ENCODE results near the gene TBCK.

Gene TBCK

DNA sequence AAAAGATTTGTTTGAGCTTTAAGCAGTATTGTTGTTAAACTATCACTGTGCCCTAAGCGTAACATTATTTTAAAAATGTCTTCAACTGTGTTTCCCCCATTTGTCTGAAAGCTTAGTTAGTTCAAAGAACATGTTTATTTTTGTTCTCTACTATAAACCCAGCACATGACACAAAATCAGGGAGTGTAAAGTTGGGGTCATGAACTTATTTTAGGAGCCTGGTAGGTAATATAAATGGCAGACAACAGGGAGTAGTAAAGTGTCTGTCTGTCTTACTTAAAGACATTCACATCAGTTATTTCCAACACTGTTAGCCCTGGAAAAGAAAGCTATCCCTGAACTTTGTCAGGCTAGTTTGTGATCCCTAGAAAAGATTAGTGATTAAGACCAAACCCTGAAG, 4.2 kb upstream of the TBCK start:
- DNase-seq = no peak

DNA sequence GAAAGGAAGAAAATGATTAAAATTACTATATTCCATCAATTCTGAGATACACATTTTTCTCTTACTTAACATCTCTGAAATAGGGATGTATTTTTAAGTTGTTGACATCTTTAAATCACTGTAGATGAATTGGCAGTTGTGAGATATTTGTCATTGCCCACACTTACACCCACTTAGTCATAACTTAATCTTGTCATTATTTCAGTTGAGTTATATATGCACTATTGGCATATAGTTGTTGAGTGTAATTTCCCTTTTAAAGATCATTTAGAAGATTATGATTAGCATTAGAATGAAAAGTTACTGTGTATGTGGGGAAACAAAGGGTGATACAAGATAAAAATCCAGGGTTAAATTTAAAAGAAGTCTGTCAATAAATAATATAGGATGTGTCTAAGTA, 2.5 kb upstream of the TBCK start:
- no peak for DNase-seq

DNA sequence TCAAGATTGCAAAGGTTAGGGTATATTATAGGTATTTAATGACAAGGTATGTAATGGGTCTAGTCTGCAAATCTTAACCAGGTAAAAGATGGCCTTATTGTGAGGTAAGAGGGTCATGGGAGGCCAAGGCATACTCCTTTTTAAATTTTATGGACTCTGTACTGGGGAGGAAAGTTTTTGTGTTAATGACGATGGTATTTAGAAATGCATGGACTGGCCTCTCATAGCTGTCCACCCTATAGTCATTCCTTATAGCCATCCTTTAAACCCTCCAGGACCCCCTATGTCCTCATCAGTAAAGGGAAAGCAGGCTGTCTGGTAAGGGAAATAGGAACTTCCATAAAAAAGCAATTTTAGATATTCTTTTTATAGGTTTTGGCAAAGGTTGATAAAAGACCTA, 1.8 kb upstream of the TBCK start:
- DNase-seq = no peak

DNA sequence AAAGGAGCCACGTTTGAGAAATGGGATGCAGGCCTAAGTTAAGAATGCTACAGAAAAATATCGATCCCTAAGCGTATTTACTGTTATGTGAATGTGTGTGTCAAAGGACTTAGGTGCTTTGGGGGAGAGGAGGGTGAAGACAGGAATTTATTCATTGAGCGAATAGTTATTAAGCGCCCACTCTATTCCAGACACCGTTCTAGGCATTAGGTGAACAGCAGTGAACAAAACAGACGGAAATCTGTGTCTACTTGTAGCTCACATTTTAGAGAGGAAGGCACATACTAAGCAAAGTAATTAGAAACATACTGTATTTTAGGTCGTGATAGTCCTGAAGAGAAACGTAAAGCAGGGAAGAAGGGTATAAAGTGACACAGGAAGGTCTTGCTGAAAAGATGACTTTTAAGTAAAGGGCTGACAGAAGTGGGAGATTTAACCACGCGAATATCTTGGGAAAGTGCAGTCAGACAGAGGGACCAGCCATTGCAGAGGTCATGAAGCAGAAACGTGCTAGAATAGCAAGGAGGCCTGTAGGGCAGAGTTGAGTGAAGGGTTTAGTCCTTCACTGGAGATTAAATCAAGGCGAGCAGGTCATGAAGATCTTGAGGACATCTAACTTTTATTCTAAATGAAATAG, 882 bp upstream of the TBCK start:
- peak; percentile 13 for DNase-seq

DNA sequence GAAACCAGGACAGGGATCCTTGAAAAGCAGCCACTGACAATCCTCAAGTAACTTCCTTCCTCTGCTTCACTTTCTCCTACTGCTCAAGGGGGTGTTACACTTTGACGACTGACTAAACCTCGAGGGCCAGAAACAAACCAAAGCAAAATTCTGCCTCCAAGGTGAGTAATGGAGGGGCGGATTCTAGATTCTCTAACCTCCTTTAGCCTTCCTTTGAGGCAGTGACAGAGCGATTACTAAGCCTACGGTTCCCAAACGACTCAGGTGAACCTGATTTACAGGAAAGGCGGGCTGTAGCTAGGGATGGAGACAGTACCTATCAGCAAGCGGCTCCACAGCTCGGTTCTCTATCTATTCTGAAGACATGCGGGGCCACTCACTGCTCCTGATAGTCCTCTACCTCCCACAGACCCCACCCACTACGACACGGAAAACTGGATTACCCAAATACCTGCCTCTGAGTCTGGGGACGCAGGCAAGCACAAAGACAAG, 487 bp downstream of the TBCK start:
- no peak for DNase-seq

DNA sequence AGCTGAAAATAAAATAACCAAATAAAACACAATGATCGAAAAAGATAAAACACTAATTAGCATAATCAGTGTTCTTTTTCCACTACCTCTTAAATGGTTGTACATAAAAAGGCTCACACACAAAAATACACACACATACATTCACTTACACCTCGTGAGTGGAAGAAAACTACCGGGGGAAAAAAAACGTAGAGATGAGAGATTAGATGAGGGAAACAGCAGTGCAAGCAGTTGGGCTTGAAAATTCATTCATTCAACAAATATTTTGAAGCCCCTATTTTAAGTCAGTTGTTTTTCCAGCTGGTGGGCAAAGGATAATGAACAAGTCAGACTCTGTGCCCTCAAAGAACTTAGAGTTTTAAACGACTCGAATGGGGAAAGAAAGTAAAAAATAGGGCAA, 1.0 kb downstream of the TBCK start:
- DNase-seq = no peak

DNA sequence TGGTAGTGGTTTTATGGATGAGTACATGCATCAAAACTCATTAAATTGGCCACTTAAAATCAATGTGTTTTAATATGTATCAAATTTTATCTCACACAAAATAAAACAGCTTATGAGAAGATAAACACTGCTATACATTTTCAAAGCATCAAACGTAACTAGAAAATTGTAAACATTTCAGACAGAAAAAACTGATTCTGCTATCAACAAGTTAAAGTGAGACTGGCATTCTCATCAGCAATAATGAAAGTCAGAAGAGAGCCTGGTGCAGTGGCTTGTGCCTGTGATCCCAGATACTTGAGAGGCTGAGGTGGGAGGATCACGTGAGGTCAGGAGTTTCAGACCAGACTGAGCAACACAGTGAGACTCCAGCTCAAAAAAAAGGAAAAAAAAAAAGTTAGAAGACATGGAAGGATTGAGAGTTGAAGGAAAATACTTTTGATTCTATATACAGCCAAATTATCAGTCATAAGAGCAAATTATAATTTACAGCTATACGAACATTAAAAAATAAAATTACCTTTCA, 2.9 kb downstream of the TBCK start:
- no peak for DNase-seq

DNA sequence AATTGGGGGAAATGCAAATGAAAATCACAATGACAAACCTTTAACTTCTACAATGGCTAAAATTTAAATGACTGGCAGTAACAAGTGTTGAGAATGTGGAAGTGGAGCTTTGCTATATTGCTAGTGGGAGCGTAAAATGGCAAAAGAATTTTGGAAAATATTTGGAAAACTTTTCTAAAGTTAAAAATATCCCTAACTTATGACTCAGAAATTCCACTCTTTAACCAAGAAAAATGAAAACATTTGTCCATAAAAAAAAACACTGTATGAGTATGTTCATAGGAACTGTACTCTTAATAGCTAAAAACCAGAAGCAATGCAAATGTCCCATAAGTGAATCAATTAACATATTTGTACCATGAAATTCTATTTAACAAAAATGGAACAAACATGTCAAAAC, 3.6 kb downstream of the TBCK start:
- no peak for DNase-seq

DNA sequence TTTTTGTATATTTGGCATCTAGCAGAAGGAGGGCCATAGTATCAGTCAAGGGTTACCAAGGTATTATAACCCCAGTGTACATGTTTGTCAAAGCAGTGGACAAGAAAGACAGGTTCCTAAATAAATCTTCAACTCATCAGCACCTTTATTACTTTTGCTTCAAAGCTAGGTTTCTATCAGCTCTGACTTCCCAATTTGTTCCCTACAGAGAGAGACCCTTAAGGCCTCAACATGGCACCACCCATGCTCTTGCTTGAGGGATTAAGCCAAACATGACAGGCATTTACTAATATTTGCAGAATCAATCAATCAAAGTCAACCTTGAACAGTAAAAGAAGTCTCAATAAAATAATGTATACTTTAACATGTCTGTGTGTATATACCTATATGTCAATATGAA, 9.4 kb downstream of the TBCK start:
- DNase-seq = no peak

DNA sequence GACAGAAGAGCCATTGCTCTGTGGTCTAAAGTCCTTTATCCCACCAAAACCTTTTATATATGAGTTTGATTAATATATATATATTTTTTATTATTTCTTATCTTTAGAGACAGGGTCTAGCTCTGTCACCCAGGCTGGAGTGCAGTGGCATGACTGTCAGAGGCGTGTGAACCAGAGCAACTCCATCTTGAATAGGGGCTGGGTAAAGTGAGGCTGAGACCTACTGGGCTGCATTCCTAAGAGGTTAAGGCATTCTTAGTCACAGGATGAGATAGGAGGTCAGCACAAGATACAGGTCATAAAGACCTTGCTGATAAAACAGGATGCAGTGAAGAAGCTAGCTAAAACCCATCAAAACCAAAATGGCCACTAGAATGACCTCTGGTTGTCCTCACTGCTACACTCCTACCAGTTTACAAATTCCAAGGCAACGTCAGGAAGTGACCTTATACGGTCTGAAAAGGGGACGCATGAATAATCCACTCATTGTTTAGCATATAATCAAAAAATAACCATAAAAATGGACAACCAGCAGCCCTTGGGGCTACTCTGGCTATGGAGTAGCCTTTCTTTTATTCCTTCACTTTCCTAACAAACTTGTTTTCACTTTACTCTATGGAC, 10.5 kb downstream of the TBCK start:
- no peak for DNase-seq

DNA sequence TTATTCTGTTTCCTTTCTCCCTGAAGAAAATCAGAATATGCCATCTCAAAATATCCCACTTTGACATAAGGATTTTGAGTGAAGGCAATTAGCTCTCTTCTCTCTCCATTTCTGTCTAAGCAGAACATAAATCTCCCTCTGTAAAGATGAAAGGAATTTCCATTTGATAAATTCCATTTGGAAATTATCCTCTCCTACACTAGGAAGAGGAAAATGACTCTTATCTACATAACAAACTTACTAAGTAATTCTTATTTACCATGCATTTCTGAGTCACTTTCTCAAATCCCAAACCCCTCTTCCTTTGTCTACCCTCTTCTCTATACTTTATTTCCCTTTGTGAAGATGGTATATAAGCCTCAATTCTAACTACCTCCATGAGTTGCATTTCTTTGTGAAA, 11.4 kb downstream of the TBCK start:
- DNase-seq = no peak

DNA sequence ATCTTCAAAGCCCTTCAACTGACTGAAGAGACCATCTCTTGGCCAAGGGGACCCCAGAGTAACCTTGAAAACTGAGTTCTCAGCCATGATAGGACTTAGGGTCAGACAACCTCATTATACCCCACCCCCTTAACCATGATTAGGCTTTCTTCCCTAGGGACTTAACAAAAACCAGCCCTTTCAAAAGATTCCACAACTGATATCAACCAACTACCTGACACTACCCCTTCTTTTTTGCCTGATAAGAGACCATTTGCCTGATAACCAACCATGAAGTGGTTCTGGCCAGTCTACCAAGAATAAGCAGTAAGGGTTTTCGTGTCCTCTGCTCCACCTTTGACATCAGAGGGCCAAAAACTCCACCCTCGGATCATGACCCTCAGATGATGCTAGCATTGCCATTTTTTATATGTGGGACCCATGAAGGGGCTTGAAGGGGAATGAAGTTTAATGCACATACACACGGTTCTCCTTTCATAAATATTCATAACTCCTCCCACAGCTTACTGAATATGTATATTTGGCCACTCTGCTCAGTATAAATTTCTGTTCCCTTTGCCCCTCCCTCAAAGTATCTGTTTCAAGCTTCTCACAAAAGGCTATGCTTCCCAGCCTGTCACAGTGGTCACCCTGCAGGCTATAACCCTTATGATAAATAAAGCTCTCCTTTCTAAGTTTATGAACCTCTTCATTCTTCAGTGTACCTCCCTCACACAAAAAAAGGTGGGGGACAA, 12.3 kb downstream of the TBCK start:
- DNase-seq = no peak

DNA sequence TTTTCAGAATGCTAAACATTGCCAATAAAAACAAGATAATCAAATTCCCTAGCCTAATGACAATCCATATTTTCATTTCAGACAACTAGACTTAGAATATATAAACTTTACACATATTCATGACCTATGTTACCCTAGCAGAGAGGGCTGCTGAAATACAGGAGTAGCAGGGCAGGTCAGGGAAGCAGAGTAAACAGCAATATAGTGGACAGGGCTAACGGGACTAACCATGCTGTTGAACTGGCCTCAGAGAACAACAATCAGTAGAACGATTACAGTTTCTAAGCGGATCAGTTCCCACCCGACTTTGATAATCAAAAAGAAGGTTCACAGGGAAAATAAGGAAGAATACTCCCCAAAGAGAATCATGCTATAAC, 14.0 kb downstream of the TBCK start:
- no peak for DNase-seq

DNA sequence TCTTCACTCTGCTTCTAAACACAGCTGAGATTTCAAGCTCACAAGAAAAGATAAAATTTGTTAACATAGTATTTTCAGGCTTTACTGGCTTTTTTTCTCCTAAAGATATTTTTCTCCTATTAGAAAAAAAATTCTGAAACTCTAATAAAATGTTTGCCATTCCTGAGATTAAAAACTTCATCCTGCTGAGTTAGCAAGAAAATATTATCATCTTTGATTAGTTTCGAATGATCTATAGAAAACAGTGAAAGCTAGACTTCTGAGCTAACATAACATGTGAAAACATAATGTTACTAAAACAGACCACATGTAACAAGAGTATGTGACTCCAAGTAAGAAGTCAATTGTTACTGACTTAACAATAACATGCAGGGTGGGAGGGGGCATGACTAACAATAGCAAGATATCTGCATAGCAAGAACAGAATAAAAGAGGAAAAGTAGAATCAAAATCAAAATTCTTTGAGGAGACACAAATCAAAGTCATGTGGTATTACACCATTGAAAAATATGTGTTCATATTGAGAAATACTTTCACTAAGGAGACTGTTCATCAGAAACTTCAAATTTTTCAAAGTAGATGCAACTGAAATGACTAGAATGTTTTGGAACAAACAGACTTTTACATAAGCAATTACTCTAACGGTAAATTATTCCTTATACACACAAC, 14.5 kb downstream of the TBCK start:
- no peak for DNase-seq

DNA sequence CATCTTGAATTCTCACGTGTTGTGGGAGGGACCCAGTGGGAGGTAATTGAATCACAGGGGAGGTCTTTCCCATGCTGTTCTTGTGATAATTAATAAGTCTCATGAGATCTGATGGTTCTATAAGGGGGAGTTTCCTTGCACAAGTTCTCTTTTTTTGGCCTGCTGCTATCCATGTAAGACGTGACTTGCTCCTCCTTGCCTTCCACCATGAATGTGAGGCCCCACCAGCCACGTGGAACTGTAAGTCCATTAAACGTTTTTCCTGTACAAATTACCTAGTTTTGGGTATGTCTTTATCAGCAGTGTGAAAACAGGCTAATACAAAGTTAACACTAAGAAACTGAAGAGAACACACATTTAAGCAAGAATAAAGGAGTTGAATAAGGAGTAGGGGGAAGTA, 16.0 kb downstream of the TBCK start:
- DNase-seq = no peak

DNA sequence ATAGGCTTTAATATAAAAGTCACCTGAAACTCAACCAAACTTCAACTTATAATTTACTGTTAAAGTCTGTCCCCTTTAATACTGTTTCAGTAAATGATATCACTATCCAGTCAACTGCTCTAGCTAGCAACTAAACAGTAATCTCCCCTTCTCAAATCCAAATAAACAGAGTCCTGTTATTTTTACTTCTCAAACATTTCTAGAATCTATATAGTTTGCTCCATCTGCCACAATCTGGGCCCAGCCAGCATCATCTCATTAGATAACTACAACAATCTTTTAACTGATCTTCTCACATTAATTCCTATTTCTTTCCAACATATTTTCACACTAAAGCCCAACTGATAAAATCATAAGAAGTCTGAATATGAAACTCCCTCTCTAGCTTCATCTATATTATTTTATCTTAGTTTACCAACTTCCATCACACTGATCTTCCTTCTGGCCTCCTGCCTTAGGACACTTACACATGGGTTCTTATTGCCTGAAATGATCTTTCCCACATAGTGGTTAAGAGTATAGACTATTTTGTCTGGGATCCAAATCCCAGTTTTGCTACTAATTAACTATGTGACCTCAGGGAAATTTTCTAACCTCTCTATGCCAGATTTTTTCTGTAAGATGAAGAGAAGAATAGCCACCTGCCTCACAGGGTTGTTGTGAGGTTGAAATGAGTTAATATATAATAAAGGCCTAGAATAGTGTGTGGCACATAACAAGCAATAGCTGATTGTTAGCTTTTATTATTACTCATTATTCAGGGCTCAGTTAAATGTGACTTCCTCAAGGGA, 18.6 kb downstream of the TBCK start:
- DNase-seq = no peak

DNA sequence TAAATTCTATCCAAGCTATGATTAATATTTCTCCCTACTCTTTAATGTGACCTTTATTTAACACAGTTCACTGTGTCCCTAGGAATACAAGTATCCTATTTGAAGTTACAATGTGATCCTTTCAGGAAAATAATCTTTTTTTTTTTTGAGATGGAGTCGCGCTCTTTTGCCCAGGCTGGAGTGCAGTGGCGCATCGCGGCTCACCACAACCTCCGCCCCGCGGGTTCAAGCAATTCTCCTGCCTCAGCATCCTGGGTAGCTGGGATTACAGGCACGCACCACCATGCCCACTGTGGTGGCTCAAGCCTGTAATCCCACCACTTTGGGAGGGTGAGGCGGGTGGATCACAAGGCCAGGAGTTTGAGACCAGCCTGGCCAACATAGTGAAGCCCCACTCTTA, 21.9 kb downstream of the TBCK start:
- DNase-seq = no peak

DNA sequence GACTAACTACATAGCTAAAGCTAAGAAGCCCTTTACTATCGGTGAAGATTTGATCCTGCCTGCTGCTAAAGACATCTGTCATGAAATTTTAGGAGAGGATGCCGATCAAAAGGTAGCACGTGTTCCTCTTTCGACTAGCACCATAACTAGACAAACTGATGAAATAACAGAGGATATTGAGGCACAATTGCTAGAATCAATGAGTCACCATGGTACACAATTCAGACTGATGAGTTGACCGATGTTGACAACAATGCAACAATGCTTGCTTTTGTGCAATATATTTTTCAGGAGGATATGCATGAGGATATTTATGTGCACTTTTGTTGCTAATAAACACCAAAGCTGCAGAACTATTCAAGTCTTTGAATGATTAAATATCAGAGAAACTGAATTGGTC, 24.3 kb downstream of the TBCK start:
- DNase-seq = no peak

DNA sequence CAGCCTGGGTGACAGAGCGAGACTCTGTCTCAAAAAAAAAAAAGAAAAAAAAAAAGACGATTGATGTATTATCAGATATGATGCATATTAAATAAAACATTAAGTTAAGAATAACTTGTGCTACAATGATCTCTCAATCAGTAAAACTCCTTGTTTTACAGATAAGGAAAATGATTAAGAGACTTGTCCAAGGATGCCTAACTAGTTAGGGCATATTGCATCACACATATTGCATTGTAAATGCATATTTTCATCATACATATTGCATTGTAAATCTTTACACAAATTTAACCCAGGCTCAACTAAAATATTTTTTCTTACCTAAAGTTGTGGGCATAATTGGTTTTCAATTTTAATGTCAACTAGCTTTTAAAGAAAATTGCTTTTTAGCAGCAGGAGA, 26.3 kb downstream of the TBCK start:
- no peak for DNase-seq

DNA sequence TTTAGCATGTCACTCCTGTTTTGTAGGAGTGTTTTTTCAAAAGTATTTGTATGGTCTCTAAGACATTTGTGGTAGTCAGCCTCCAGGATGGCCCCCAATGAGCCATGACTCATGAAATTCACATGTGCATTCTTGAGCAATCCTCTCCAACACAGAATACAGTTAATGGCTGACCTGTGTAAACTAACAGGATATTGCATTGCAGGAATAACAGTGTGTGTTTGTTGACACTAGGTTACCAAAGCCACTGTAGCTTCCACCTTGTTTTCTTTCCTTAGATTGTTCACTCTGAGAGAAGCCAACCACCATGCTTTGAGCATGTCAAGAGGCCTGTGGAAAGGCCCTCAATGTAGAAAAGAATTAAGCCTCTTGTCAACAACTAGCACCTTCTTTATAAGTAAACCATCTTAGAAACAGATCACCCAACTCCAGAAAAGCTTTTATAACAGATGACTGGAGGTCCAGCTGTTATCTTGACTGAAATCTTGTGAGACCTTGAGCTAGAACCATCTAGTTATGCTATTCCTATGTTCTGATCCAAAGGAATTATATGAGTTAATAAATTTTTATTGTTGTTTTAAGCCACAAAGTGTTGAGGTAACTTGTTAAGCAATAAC, 28.5 kb downstream of the TBCK start:
- no peak for DNase-seq

DNA sequence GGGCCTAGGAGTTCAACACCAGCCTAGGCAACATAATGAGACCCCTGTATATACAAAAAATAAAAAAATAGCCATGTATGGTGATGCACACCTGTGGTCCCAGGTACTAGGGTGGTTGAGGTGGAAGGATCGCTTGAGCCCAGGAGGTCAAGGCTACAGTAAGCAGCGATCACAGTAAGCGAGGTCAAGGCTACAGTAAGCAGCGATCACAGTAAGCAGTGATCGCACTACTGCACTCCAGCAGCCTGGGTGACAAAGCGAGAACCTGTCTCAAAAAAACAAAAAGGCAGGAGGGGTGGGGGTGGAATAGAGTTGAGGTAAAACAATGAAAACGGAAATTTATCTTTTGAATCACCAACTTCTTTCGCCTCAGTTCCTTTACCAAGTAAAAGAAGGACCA, 29.4 kb downstream of the TBCK start:
- DNase-seq = no peak

DNA sequence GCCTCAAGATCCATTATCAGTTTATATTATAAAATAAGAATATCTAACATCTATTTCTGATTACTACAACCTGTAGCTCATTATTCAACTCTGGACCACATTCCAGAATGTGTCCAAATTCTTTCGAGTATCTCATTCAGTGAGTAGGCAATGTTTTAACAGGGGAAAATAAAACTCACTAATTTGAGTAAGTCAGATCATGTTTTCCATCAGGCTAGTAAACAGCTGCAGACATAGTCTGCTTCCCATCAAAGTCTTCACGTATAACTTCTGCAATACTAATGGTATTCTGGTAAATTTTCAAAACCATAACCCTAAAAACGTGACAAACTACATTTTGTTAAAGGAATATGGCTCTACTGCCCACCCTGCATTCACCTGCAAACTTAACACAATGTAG, 31.8 kb downstream of the TBCK start:
- no peak for DNase-seq

Measured in activated T-cell treated with anti-CD3 and anti-CD28 coated beads, Interleukin-2, amount 50 U/mL, for 1 hour (primary cell).